ENCODE data around the gene WDR62. TPM values are rescaled to one million over a fixed set of nuclear protein-coding genes. Genes with fewer than 3 reads are reported as not detected.

WDR62 gene
- total RNA-seq, 1 donor from 2014 or later: 22.3 TPM

DNA sequence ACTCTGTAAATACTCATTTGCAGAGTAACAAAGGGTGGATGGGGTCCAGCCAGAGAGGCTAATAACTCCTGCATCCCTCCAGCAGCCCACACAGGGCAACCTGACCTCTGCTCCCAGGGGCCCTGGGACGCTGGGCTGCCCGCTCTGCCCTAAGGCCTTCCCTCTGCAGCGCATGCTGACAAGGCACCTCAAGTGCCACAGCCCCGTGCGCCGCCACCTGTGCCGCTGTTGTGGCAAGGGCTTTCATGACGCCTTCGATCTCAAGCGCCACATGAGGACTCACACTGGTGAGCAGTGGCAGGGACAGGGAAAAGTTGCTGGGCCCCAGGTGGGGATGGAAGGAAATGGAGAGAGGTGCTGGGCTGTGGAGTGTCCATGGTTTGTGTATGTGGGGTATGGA lies 58.0 kb downstream of the WDR62 start:
- intact Hi-C loops (cut with micrococcal nuclease): loop anchor here (10.0 kb wide), 1 partner anchor 468 kb away; the partner anchor contains the start of genes COX6B1 and ETV2
- H3K36me3 Mint-ChIP-seq (ENCODE audit: low read depth): peaks cover 31% of the 10 kb centered on the region
- DNase-seq (ENCODE audit: low spot score): no peak
- peaks cover 18% of the 10 kb centered on the region for H3K4me1 Mint-ChIP-seq (ENCODE audit: low read depth)
- no peak overlapping the region for H3K27ac Mint-ChIP-seq
- H3K27me3 Mint-ChIP-seq (ENCODE audit: low read depth): no peaks in the 10 kb centered on the region
- no peaks in the 10 kb centered on the region for H3K9me3 Mint-ChIP-seq
- peak overlapping the region; percentile 73 for H3K4me3 Mint-ChIP-seq (ENCODE audit: low read depth)

DNA sequence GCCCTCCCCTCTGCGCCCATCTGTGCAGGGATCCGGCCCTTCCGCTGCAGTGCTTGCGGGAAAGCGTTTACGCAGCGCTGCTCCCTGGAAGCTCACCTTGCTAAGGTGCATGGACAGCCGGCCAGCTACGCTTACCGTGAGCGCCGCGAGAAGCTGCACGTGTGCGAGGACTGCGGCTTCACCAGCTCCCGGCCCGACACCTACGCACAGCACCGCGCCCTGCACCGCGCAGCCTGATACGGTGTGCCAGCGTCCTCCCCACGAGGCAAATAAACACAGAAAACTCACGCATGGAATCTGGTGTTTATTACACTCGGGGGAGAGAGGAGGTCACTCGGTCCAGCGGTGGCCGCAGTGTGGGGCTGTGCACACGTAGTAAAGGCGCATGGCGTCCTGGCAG lies 58.7 kb downstream of the WDR62 start:
- peak overlapping the region; percentile 90 for H3K4me3 Mint-ChIP-seq (ENCODE audit: low read depth)
- intact Hi-C loops (cut with micrococcal nuclease): loop anchor here (10.0 kb wide), 1 partner anchor 469 kb away; the partner anchor contains the start of genes COX6B1 and ETV2
- H3K4me1 Mint-ChIP-seq (ENCODE audit: low read depth): peaks cover 21% of the 10 kb centered on the region
- peak overlapping the region; percentile 89 for H3K27ac Mint-ChIP-seq
- H3K27me3 Mint-ChIP-seq (ENCODE audit: low read depth): no peaks in the 10 kb centered on the region
- no peak for DNase-seq (ENCODE audit: low spot score)
- H3K9me3 Mint-ChIP-seq: no peaks in the 10 kb centered on the region
- peaks cover 37% of the 10 kb centered on the region for H3K36me3 Mint-ChIP-seq (ENCODE audit: low read depth)

DNA sequence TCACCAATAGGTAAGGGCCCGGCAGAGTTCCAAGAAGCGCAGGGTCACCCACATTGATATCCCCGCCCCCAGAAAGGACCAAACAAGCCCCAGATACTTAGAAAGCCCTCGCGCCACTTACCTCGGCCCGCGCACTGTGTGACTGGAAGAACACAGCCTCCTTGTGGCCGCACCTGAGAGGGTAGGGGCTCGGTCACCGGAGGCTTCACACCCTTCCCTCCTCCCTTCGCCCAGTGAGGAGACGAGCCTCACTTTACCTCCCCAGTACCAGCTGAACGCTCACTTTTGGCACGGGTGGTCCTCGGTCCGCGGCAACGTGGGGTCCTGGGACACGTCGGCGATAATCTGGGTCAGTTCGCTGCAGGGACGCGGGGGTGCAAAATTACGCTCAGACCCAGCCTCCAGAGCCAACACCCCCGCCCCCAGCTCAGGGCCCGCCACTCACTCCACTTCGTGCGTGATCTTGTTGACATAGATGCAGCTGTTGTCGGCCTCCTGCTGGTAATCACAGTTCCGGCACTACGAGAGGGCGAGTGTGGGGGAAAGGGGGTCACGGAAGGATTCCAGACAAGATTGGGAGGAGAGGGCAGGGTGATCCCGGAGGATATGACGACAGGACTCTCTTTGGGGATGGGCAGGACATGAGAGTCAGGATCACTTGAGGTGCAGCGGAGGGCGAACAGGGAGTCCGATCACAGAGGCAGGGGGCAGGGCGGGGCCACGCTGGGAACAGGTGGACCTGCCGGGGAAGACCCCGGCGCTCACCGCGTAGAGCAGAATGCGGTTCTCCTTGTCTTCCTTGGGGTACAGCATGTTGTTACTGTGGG lies 59.4 kb downstream of the WDR62 start:
- intact Hi-C loops (cut with micrococcal nuclease): loop anchor here (10.0 kb wide), 1 partner anchor 469 kb away; the partner anchor contains the start of genes COX6B1 and ETV2
- Mint-ChIP-seq H3K27me3 (ENCODE audit: low read depth) (no peaks in the 10 kb centered on the region), H3K36me3 (ENCODE audit: low read depth) (peaks cover 42% of the 10 kb centered on the region), H3K9me3 (no peaks in the 10 kb centered on the region), H3K4me1 (ENCODE audit: low read depth) (peaks cover 21% of the 10 kb centered on the region), H3K4me3 (ENCODE audit: low read depth) (peak overlapping the region; percentile 90), H3K27ac (peak overlapping the region; percentile 89)
- no peak for DNase-seq (ENCODE audit: low spot score)

DNA sequence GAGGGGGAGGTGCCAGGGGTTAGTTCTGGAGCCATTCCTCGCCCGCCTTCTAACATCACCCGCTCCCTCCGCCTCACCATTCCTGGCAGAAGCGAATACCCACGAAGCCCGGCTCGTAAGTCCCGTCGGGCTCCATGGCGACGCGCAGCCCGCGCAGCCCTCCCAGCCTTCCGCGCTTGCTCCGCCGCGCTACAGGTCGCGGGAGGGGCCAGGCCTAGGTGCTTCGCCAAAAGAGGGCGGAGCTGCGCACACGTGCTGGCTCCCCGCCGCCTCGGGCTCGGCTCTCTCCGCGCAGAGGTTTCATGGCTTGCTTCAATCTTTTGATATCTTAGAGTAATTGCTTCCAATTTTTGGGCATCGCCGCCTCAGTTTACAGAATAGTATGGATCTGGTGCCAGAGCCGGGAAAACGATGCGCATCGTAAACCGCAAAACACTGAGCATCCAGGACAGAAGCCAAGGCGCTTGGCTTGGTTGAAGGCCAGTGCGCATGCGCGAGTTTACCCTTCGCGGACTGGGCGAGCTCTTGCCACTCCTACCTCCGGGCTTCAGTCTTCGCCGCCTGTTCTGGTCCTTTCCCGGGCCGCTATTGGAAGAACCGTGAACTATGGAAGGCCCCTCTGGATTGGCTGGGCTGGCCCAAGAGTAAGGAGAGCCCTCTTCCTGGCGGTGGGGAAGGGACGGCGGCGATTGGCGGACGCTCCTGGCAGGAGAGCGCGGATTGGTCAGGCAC lies 60.2 kb downstream of the WDR62 start, which contains the start of gene POLR2I:
POLR2I (minus strand) TSS at position 155 of the 732 bp plus-strand sequence; CDS start at position 136, 19 bp downstream.
- H3K27ac Mint-ChIP-seq: peak within 1 kb of the TSS; percentile 89
- peaks cover 21% of the 10 kb centered on the region for H3K4me1 Mint-ChIP-seq (ENCODE audit: low read depth)

DNA sequence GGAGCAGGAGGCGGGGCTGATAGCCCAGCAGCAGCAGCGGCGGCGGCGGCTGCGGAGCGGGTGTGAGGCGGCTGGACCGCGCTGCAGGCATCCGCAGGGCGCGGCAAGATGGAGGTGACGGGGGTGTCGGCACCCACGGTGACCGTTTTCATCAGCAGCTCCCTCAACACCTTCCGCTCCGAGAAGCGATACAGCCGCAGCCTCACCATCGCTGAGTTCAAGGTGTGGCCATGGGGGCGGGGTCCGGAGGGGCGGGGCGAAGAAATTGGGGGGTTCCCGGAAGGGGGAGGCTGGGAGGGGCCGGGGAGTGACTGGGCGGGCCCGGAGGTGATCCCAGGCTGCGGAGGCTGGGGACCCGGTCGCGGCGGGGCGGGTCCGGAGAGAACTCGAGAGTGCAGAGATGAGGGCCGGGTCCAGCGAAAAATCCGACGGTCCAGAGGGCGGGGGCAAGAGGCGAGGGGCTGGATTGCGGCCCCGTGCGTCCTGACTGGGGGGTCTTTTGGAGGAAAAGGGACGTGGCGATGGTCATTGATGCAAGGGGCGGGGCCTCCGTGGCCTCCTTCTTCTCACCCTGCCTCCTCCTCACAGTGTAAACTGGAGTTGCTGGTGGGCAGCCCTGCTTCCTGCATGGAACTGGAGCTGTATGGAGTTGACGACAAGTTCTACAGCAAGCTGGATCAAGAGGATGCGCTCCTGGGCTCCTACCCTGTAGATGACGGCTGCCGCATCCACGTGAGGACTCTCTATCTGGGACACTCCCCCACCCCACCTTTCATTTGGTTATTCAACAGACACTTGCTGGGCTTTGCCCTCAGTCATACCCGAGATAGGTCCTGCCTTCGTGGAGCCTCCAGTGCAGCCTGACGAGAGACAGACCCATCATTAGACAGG lies 61.0 kb downstream of the WDR62 start, which contains the start of gene TBCB:
TBCB (plus strand) TSS at position 16 of the 891 bp plus-strand sequence; CDS start at position 109, 93 bp downstream.
- no peaks in the 10 kb centered on the region for H3K27me3 Mint-ChIP-seq (ENCODE audit: low read depth)
- peak within 1 kb of the TSS; percentile 90 for H3K4me3 Mint-ChIP-seq (ENCODE audit: low read depth)
- H3K36me3 Mint-ChIP-seq (ENCODE audit: low read depth): peaks cover 48% of the 10 kb centered on the region
- intact Hi-C loops (cut with micrococcal nuclease): loop anchor here (1.0 to 10.0 kb wide), 8 partner anchors 12 to 471 kb away; partner anchors contain the start of genes ALKBH6, COX6B1, ETV2 and HSPB6
- peak within 1 kb of the TSS; percentile 89 for H3K27ac Mint-ChIP-seq
- DNase-seq (ENCODE audit: low spot score): no peak
- no peaks in the 10 kb centered on the region for H3K9me3 Mint-ChIP-seq
- peaks cover 23% of the 10 kb centered on the region for H3K4me1 Mint-ChIP-seq (ENCODE audit: low read depth)

More for the DNA sequence above, 60.2 kb downstream of the WDR62 start, which contains the start of gene POLR2I:
- intact Hi-C loops (cut with micrococcal nuclease): loop anchor here (1.0 to 10.0 kb wide), 8 partner anchors 12 to 470 kb away; partner anchors contain the start of genes ALKBH6, COX6B1, ETV2 and HSPB6
- H3K36me3 Mint-ChIP-seq (ENCODE audit: low read depth): peaks cover 43% of the 10 kb centered on the region
- H3K9me3 Mint-ChIP-seq: no peaks in the 10 kb centered on the region
- H3K4me3 Mint-ChIP-seq (ENCODE audit: low read depth): peak within 1 kb of the TSS; percentile 90
- peak; percentile 99 for DNase-seq (ENCODE audit: low spot score)
- no peaks in the 10 kb centered on the region for H3K27me3 Mint-ChIP-seq (ENCODE audit: low read depth)

DNA sequence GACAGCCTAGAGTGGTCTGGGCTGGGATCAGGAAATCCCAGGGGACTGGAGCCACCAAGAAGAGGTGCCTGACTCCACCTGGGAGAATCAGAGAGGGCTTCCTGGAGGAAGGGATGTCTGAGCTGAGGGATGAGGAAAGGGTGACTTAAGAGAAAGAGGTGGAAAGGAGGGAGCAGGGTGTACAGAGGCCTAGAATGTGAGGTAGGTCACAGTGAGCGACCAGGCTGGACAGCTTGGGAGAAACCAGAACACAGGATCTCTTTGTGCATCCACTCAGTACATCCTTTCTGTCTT lies 61.6 kb downstream of the WDR62 start:
- Mint-ChIP-seq H3K27me3 (ENCODE audit: low read depth) (no peaks in the 10 kb centered on the region), H3K27ac (peak overlapping the region; percentile 89), H3K36me3 (ENCODE audit: low read depth) (peaks cover 51% of the 10 kb centered on the region), H3K4me1 (ENCODE audit: low read depth) (peaks cover 23% of the 10 kb centered on the region), H3K9me3 (no peaks in the 10 kb centered on the region), H3K4me3 (ENCODE audit: low read depth) (peak overlapping the region; percentile 90)
- no peak for DNase-seq (ENCODE audit: low spot score)
- intact Hi-C loops (cut with micrococcal nuclease): loop anchor here (5.0 to 10.0 kb wide), 2 partner anchors 359 to 471 kb away; partner anchors contain the start of genes COX6B1, ETV2, HSPB6 and PROSER3

DNA sequence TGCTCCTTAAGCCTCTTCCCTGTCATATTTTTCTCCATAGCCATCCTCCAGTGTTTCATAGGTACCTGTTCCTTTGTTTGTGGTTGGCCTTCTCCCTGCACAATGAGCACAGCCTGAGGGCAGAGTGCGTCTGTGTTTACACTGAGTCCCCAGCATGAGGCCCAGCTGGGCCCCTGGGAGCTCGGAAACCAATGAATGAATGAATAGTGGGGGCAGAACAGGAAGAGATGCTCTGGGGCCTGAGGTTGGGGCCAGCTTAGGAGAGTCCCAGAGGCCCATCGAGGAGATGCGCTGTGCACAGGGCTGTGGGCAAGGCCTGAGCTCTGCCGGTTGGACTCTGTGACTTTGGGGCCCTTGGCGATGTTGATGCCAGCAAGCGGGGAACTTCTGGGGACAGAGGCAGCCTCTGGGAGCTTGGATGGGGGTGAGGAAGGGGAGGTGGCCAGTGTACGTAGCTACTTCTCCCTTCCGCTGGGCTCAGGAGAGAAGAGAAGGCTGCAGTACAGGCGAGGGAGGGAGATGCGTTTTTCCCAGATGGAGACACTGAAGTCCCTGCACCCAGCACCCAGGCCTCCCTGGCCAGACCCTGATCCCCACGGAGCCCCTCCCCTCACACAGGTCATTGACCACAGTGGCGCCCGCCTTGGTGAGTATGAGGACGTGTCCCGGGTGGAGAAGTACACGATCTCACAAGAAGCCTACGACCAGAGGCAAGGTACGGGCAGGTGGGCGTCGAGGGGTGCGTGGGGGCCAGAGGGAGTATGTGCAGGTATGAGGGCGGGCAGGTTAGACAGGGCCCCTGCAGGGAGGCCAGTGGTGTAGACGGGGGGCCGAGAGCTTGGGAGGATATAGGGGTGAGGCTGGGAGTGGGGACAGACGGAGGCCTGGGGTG lies 65.6 kb downstream of the WDR62 start:
- no peak for DNase-seq (ENCODE audit: low spot score)

DNA sequence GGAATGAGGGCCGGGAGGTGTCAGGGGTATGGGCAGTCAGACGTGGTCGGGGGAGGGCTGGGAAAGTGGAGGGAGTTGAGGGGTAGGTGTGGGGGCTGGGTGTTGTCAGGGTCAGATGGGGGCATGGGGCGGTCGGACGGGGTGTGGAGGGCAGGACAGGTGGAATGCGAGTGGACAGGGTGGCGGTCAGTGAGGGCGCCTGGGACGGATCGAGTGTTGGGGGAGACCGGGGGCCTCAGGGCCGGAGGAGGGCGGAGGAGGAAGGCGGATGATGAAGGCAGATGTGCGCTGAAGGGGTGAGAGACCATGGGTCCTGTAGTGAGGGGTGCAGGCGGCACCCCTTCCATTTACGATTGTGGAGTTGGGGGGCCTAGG lies 66.3 kb downstream of the WDR62 start:
- no peak overlapping the region for H3K27ac Mint-ChIP-seq
- intact Hi-C loops (cut with micrococcal nuclease): no loop called here
- no peaks in the 10 kb centered on the region for H3K27me3 Mint-ChIP-seq (ENCODE audit: low read depth)
- H3K36me3 Mint-ChIP-seq (ENCODE audit: low read depth): peaks cover 63% of the 10 kb centered on the region
- H3K4me1 Mint-ChIP-seq (ENCODE audit: low read depth): peaks cover 14% of the 10 kb centered on the region
- H3K9me3 Mint-ChIP-seq: no peaks in the 10 kb centered on the region
- H3K4me3 Mint-ChIP-seq (ENCODE audit: low read depth): no peak overlapping the region
- no peak for DNase-seq (ENCODE audit: low spot score)

More for the DNA sequence above, 65.6 kb downstream of the WDR62 start:
- Mint-ChIP-seq H3K4me3 (ENCODE audit: low read depth) (no peak overlapping the region), H3K9me3 (no peaks in the 10 kb centered on the region), H3K4me1 (ENCODE audit: low read depth) (peaks cover 15% of the 10 kb centered on the region), H3K36me3 (ENCODE audit: low read depth) (peaks cover 56% of the 10 kb centered on the region), H3K27me3 (ENCODE audit: low read depth) (no peaks in the 10 kb centered on the region), H3K27ac (peak overlapping the region; percentile 46)
- intact Hi-C loops (cut with micrococcal nuclease): no loop called here

DNA sequence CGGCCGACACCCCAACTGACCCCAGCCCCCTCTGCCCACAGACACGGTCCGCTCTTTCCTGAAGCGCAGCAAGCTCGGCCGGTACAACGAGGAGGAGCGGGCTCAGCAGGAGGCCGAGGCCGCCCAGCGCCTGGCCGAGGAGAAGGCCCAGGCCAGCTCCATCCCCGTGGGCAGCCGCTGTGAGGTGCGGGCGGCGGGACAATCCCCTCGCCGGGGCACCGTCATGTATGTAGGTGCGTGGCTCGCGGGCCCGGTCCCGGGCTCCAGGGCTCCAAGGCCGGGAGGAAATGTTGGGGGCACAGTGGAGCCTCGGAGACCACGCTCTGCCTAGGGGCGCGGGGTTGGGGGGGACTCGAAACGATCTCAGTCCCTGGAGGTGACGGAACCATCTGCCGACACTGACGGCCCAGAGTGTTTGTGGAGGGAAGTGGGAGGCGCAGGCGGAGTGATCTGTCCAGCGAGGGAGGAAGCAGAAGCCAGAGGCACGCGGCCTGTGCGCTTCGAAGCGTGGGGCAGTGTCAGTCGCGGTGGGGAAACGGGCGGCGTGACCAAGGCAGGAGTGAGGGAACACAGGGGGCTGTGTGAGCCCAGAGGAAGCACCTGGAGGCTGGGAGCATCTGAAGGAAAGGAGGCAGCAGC lies 66.9 kb downstream of the WDR62 start:
- no peak for DNase-seq (ENCODE audit: low spot score)
- no peaks in the 10 kb centered on the region for H3K27me3 Mint-ChIP-seq (ENCODE audit: low read depth)
- H3K36me3 Mint-ChIP-seq (ENCODE audit: low read depth): peaks cover 61% of the 10 kb centered on the region
- H3K4me1 Mint-ChIP-seq (ENCODE audit: low read depth): peaks cover 10% of the 10 kb centered on the region
- H3K4me3 Mint-ChIP-seq (ENCODE audit: low read depth): no peak overlapping the region
- H3K27ac Mint-ChIP-seq: no peak overlapping the region
- H3K9me3 Mint-ChIP-seq: no peaks in the 10 kb centered on the region
- intact Hi-C loops (cut with micrococcal nuclease): no loop called here

DNA sequence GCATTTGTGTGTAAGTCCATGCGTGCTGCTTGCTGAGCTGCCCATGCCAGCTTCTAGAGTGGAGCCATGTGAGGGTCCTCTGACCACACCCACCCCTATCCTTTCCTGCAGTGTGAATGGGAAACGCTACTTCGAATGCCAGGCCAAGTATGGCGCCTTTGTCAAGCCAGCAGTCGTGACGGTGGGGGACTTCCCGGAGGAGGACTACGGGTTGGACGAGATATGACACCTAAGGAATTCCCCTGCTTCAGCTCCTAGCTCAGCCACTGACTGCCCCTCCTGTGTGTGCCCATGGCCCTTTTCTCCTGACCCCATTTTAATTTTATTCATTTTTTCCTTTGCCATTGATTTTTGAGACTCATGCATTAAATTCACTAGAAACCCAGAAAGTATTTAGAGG lies 70.9 kb downstream of the WDR62 start:
- no peak for DNase-seq (ENCODE audit: low spot score)
- Mint-ChIP-seq H3K36me3 (ENCODE audit: low read depth) (peaks cover 38% of the 10 kb centered on the region), H3K27ac (peak overlapping the region; percentile 24), H3K4me1 (ENCODE audit: low read depth) (peaks cover 9% of the 10 kb centered on the region), H3K4me3 (ENCODE audit: low read depth) (no peak overlapping the region), H3K9me3 (no peaks in the 10 kb centered on the region), H3K27me3 (ENCODE audit: low read depth) (no peaks in the 10 kb centered on the region)
- intact Hi-C loops (cut with micrococcal nuclease): no loop called here

DNA sequence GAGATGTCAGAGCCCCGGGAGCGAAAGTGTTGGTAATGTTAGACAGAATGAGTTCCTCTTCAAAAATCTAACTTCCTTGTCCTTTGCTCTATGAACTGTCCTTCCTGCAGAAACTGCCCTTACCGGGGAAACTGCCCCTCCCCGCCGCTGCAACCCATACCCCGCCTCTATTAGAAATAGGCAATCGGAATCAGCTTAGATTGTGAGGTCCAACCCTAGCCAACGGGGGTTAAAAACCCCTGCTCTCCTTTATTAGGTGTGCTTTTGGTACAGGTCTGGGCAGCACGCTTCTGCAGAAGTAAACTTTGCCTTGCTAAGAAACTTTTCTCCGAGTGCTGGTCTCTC lies 73.7 kb downstream of the WDR62 start:
- no peaks in the 10 kb centered on the region for H3K9me3 Mint-ChIP-seq
- H3K4me3 Mint-ChIP-seq (ENCODE audit: low read depth): peak overlapping the region; percentile 84
- H3K4me1 Mint-ChIP-seq (ENCODE audit: low read depth): peaks cover 23% of the 10 kb centered on the region
- peak overlapping the region; percentile 98 for H3K27ac Mint-ChIP-seq
- DNase-seq (ENCODE audit: low spot score): no peak
- intact Hi-C loops (cut with micrococcal nuclease): loop anchor here (2.0 kb wide), 1 partner anchor 86 kb away; the partner anchor contains the start of genes ZNF146 and ZNF565
- no peaks in the 10 kb centered on the region for H3K27me3 Mint-ChIP-seq (ENCODE audit: low read depth)
- H3K36me3 Mint-ChIP-seq (ENCODE audit: low read depth): peaks cover 25% of the 10 kb centered on the region

Measured in activated T-helper 2 cell treated with anti-CD3 and anti-CD28 coated beads, Interferon-gamma antibody, Interleukin-2, Interleukin-4, amounts not matched to agents 10 μg/mL and 5 μg/mL and 100 μg/mL, durations not matched to agents 14 hours and 24 hours and 36 hours (primary cell).